A549 (cell line): ENCODE results near the gene EPN1.

Experiments
- CEBPB ChIP-seq, 2 experiments: fragments of >200 bp in 1 of 2; sonication (Bioruptor Twin) in 1 of 2; formaldehyde crosslinking in 1 of 2; IDR thresholded peaks; 2 replicates each; pipeline ENCODE4 v1.6.1; 2012 to 2016
- EHMT2 ChIP-seq: fragments of 200-600 bp; sonication (generic); IDR thresholded peaks from 2 replicates; pipeline ENCODE4 v1.6.1; 2016; ENCODE audit warnings: antibody characterized with exemption, low read depth, mild to moderate bottlenecking, moderate library complexity
- MAFK ChIP-seq: fragments of 450-650 bp; IDR thresholded peaks from 2 replicates; pipeline ENCODE4 v1.6.1; 2014; ENCODE audit not compliant: partially characterized antibody
- MYC ChIP-seq: IDR thresholded peaks from 2 replicates; pipeline ENCODE4 v1.6.1; 2012; ENCODE audit warnings: mild to moderate bottlenecking, inconsistent platforms, low read length, improper control_type of control experiment, borderline replicate concordance
- NPAS2 ChIP-seq: fragments of 250-450 bp; sonication (Bioruptor Pico); IDR thresholded peaks from 2 replicates; pipeline ENCODE4 v1.8.0; 2022; ENCODE audit warnings: mild to moderate bottlenecking, moderate library complexity, borderline replicate concordance
- POLR2A ChIP-seq: IDR thresholded peaks from 2 replicates; pipeline ENCODE4 v1.6.1; 2012; ENCODE audit warnings: mild to moderate bottlenecking, low read length
- RFX5 ChIP-seq: fragments of 450-650 bp; IDR thresholded peaks from 2 replicates; pipeline ENCODE4 v1.7.1; 2014; ENCODE audit warnings: antibody characterized with exemption, mild to moderate bottlenecking, moderate library complexity
- ZFP36 ChIP-seq: fragments of 450-650 bp; IDR thresholded peaks from 2 replicates; pipeline ENCODE4 v1.6.1; 2014; ENCODE audit warnings: borderline replicate concordance; ENCODE audit not compliant: partially characterized antibody
- ZNF302 ChIP-seq: fragments of 250-450 bp; sonication (Bioruptor Pico); IDR thresholded peaks from 2 replicates; pipeline ENCODE4 v1.9.0; 2021; ENCODE audit warnings: inconsistent platforms, mild to moderate bottlenecking, moderate library complexity
- TF ChIP-seq, protein P1 (sequence below): fragments of >200 bp; sonication (Bioruptor Twin); formaldehyde crosslinking; IDR thresholded peaks from 3 replicates; pipeline ENCODE4 v1.5.1; 2016
- TF ChIP-seq, protein P2 (sequence below): fragments of 450-650 bp; IDR thresholded peaks from 2 replicates; pipeline ENCODE4 v1.6.1; 2014; ENCODE audit warnings: antibody characterized with exemption
- TF ChIP-seq, protein P3 (sequence below): fragments of 200-600 bp; sonication (generic); IDR thresholded peaks from 2 replicates; pipeline ENCODE4 v1.6.1; 2016; ENCODE audit warnings: antibody characterized with exemption, mild to moderate bottlenecking, moderate library complexity

DNA sequence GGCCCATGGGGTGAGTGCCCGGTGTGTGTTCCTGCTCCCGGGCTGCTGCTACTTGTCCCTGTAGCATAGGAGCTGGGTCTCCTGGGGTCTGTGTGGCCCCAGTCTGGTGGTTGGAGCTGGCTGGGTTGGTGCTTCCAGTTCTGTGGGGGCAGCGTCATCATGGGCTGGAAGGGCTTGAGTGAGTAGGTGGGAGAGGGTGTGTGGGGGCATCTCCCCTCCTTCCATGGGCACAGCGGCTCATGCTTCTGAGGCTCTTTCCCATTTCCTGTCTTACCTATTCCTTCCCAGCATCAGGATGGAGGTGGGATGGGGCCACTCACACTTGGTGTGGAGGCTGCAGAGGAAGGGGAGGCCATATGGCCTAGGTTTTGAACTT is 8.0 kb upstream of the EPN1 start:
- TF ChIP-seq, protein P1, sequence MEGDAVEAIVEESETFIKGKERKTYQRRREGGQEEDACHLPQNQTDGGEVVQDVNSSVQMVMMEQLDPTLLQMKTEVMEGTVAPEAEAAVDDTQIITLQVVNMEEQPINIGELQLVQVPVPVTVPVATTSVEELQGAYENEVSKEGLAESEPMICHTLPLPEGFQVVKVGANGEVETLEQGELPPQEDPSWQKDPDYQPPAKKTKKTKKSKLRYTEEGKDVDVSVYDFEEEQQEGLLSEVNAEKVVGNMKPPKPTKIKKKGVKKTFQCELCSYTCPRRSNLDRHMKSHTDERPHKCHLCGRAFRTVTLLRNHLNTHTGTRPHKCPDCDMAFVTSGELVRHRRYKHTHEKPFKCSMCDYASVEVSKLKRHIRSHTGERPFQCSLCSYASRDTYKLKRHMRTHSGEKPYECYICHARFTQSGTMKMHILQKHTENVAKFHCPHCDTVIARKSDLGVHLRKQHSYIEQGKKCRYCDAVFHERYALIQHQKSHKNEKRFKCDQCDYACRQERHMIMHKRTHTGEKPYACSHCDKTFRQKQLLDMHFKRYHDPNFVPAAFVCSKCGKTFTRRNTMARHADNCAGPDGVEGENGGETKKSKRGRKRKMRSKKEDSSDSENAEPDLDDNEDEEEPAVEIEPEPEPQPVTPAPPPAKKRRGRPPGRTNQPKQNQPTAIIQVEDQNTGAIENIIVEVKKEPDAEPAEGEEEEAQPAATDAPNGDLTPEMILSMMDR: no peak
- TF ChIP-seq POLR2A (no peak), MYC (no peak), CEBPB (IDR thresholded peaks at IDR 0.05) (no peak), MAFK (no peak), ZFP36 (no peak), NPAS2 (CRISPR knock-in tag) (no peak), EHMT2 (no peak), ZNF302 (CRISPR knock-in tag) (no peak), RFX5 (no peak)
- TF ChIP-seq, protein P2, sequence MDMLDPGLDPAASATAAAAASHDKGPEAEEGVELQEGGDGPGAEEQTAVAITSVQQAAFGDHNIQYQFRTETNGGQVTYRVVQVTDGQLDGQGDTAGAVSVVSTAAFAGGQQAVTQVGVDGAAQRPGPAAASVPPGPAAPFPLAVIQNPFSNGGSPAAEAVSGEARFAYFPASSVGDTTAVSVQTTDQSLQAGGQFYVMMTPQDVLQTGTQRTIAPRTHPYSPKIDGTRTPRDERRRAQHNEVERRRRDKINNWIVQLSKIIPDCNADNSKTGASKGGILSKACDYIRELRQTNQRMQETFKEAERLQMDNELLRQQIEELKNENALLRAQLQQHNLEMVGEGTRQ: no peak
- TF ChIP-seq, protein P3, sequence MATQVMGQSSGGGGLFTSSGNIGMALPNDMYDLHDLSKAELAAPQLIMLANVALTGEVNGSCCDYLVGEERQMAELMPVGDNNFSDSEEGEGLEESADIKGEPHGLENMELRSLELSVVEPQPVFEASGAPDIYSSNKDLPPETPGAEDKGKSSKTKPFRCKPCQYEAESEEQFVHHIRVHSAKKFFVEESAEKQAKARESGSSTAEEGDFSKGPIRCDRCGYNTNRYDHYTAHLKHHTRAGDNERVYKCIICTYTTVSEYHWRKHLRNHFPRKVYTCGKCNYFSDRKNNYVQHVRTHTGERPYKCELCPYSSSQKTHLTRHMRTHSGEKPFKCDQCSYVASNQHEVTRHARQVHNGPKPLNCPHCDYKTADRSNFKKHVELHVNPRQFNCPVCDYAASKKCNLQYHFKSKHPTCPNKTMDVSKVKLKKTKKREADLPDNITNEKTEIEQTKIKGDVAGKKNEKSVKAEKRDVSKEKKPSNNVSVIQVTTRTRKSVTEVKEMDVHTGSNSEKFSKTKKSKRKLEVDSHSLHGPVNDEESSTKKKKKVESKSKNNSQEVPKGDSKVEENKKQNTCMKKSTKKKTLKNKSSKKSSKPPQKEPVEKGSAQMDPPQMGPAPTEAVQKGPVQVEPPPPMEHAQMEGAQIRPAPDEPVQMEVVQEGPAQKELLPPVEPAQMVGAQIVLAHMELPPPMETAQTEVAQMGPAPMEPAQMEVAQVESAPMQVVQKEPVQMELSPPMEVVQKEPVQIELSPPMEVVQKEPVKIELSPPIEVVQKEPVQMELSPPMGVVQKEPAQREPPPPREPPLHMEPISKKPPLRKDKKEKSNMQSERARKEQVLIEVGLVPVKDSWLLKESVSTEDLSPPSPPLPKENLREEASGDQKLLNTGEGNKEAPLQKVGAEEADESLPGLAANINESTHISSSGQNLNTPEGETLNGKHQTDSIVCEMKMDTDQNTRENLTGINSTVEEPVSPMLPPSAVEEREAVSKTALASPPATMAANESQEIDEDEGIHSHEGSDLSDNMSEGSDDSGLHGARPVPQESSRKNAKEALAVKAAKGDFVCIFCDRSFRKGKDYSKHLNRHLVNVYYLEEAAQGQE: no peak
